DOHH2 (cell line): ENCODE data around the gene BEST3.

ENCODE experiments used
- EZH2phosphoT487 ChIP-seq: fragments of 200-600 bp; sonication (generic); IDR thresholded peaks from 2 replicates; pipeline ENCODE4 v1.6.1; 2017; ENCODE audit warnings: borderline replicate concordance, mild to moderate bottlenecking, antibody characterized with exemption, low read length, moderate library complexity, mixed read lengths
- TF ChIP-seq, protein P1 (sequence below): fragments of 200-600 bp; sonication (generic); IDR thresholded peaks from one replicate; pipeline ENCODE4 v1.5.1; 2014; ENCODE audit warnings: antibody characterized with exemption, mild to moderate bottlenecking, low read depth, low read length; ENCODE audit not compliant: poor library complexity, severe bottlenecking

DNA sequence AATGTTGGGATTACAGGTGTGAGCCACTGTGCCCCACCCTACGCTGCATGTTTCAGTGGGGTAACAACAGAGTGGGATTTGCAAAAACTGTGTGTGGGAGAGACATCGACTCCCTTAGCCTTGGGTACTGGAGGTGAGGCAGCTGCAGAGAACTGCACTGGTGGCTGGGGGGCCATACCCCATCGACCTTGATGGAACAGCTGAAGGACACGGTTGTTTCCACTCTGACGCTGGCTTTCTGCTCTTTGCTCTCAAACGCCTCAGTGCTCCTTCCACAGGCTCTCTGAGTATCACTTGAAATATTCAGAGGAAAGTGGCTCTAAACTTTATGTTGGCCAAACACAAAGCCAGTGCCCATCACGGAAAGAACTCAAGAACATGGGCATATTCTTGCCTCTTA, 57.6 kb downstream of the BEST3 start:
- no peak for TF ChIP-seq EZH2phosphoT487
- TF ChIP-seq, protein P1, sequence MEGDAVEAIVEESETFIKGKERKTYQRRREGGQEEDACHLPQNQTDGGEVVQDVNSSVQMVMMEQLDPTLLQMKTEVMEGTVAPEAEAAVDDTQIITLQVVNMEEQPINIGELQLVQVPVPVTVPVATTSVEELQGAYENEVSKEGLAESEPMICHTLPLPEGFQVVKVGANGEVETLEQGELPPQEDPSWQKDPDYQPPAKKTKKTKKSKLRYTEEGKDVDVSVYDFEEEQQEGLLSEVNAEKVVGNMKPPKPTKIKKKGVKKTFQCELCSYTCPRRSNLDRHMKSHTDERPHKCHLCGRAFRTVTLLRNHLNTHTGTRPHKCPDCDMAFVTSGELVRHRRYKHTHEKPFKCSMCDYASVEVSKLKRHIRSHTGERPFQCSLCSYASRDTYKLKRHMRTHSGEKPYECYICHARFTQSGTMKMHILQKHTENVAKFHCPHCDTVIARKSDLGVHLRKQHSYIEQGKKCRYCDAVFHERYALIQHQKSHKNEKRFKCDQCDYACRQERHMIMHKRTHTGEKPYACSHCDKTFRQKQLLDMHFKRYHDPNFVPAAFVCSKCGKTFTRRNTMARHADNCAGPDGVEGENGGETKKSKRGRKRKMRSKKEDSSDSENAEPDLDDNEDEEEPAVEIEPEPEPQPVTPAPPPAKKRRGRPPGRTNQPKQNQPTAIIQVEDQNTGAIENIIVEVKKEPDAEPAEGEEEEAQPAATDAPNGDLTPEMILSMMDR, result no peak
